Stimulated activated naive CD8-positive, alpha-beta T cell treated with anti-CD3 and anti-CD28 coated beads, Interleukin-15, Interleukin-2, amounts not matched to agents 100 U/mL and 50 U/mL, for 24 hours (primary cell): ENCODE data around the gene CRYGA.

Experiments used
- ATAC-seq: fragments of 150-1000 bp; cut with Tn5 transposase; one replicate; pipeline ENCODE4 v1.10.0; 2021
- DNase-seq: peaks from one replicate; pipeline ENCODE4 v3.0.0; 2021

CRYGA gene, protein sequence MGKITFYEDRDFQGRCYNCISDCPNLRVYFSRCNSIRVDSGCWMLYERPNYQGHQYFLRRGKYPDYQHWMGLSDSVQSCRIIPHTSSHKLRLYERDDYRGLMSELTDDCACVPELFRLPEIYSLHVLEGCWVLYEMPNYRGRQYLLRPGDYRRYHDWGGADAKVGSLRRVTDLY

DNA sequence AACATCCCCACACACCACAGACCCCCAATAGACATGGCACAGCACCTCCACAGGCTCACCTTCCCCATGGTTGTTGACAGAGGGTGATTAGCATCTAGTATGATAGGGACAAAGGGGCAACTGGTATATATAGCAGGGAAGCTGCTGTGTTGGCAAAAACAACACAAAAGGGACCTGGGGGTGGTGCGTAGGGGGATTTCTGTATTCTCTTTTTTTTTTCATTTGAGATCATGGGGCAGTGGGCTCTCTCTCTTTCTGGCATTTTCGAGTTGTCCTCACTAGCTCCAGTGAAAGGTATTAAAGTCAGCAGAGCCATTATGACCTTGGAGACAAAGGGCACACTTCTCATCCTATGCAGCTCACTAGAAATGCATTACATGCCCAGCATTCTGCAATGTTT, at the start of gene CRYGA:
Gene CRYGA (minus strand): TSS at position 101 of the 400 bp plus-strand sequence. CDS start 33 bp downstream, at position 68.
- no peak for DNase-seq
- ATAC-seq, result no peak

DNA sequence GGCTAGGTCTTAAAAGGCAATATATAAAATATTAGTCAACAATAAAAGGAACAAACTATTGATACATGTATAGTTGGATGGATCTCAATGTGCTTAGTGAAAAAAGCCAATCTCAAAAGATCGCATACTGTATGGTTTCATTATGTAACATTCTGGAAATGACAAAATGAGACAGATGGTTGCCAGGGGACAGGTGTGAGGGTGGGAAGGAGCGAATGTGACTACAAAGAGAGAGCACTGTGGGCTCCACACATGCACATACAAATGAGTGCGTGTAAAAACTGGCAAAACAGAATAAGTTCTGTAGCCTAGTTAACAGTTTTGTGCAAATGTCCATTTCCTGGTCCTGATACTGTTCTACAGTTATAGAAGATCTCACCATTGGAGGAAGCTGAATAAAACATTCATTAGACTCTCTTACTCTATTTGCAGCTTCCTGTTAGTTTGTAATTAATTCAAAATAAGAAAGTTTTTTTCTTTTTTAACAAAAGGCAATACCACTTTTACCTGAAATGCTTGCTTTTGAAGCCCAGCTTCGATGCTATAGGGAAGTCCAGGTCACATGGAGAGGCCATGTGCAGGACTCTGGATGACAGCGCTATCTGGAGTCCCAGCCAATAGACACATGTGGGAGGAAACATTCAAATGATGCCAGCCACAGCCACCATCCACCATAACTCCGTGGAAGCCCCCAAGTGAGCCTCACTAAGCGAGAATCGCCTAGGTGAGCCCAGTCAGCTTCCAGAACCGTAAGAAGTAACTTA, 47.5 kb upstream of the CRYGA start:
- DNase-seq (no peak), ATAC-seq (no peak)

DNA sequence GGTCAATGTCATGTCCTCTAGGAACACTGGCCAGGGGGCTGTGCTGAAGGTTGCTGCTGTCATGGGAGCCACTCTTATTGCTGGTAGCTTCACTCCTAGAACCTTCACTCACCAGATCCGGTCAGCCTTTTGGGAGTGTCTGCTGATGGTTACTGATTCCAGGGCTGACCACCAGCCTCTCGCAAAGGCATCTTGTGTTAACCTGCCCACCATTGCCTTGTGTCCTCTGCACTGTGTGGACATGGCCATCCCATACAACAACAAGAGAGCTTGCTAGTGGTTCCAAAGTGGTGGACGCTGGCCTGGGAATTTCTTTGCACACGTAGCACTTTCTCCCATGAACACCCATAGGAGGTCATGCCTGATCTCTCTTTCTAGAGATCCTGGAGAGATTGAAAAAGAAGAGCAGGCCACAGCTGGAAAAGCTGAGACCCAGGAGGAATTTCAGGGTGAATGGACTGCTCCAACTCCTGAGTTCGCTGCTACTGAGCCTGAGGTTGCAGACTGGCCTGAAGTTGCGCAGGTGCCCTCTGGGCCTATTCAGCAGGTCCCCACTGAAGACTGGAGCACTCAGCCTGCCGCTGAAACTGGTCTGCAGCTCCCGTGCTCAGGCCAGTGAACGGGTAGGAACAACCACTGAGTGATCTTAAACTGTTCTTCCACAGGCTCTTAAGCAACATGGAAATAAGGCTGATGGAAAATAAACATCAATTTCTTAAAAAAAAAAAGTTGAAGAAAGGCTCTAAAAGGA, 45.1 kb upstream of the CRYGA start:
- DNase-seq (no peak), ATAC-seq (no peak)

DNA sequence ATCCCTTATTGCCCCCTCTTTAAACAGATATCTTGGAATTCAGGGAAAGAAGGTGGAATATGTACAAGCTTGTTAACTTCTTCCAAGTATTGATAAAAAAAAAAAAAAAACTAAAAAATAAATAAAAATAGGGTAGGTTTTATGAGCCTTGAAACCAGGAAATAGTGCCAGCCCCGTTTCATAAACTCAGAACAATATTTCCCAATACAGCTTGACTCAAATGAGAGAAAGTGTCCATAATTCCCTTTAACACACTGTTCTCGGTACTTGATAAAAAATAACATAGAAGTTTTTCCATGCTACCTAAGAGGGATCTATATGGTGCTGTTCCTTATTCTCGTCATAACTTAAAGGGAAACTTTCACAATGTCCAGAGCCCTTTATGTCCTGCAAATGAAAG, 44.4 kb upstream of the CRYGA start:
- DNase-seq, result no peak
- ATAC-seq, result no peak

DNA sequence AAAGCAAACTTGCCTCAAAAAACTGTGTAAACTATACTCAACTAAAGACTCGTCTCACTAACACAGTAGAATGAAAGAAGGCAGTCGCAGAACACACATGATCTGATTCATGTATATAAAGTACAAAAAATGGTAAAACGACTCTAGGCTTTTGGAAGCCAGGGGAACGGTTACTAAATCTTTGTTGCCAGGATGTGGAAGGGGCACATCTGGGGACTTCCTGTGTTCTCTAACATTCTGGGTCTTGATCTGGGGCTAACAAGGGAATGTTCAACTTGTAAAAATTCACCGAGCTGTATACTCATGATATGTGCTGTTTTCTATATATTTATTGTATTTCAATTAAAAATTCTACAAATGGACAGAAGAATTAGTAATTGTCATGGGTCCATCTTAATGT, 40.8 kb upstream of the CRYGA start:
- ATAC-seq, result no peak
- DNase-seq, result no peak

DNA sequence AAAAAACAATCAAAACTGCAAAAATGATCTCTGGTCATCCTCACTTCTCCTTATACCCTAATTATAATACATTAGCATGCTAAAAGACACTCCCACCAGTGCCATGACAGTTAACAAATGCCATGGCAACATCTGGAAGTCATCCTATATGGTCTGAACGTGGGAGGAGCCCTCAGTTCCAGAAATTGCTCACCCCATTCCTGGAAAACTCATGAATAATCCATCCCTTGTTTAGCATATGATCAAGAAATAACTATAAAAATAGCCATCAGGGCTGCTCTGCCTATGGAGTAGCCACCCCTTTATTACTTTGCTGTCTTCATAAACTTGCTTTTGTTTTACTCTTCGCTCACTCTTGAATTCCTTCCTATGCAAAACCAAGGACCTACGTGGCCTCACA, 32.1 kb upstream of the CRYGA start:
- ATAC-seq, result no peak
- DNase-seq, result no peak

DNA sequence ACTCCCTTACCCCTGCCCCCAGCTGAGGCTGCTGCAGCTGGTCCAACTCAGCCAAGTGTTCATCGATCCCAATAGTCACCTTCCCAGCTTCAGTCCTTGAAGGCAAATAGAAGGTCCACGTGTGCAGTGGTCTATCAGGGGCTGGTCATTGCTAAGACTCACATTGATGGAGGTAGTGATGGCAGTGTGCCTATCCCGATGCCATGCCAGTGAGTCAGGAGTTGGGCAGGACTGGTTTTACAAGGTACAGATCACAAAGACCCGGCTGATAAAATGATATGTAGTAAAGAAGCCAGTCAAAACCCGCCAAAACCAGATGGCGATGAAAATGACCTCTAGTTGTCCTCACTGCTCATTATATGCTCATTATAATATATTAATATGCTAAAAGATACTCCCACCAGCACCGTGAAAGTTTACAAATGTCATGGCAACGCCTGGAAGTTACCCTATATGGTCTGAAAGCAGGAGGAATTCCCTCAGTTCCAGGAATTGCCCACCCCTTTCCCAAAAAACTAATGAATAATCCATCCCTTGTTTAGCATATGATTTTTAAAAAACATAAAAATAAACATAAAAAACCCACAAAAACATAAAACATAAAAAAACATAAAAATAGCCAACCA, 29.3 kb upstream of the CRYGA start:
- ATAC-seq (no peak), DNase-seq (no peak)

DNA sequence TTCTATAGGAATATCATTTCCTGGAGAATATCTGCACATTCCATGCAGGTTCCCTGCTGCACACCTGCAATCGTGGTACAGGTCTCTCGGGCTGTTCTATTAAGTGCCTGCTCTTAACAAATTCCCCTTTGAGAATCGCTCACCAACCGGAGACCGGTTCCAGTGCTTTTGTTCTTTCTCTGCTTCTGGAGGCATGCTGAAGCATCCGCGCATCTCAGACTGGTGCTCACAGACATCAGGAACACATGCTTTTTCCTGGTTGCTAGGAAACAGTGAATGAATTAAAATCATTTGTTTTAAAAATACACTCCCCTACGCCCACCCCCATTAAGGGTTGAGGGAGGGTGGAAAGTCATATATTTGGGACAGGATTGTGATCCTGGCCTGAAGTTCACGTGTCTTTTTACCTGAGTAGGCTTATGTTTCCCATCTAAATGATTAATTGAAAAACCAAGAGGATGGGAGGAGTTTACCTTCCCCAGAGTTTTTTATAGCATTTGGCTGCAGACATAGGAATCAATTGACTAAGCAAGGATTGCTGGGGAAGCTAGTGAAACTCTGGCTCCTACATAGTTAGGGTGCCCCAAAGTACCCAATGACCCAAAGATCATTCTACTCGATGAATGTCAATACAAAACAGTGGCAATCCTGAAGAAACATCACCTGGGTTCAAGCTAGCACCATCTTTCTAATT, 26.6 kb upstream of the CRYGA start, which contains the start of gene C2orf80:
Gene C2orf80 (minus strand): TSS at position 221 of the 694 bp plus-strand sequence. CDS start 3,044 bp downstream, outside the sequence.
- ATAC-seq, result no peak

DNA sequence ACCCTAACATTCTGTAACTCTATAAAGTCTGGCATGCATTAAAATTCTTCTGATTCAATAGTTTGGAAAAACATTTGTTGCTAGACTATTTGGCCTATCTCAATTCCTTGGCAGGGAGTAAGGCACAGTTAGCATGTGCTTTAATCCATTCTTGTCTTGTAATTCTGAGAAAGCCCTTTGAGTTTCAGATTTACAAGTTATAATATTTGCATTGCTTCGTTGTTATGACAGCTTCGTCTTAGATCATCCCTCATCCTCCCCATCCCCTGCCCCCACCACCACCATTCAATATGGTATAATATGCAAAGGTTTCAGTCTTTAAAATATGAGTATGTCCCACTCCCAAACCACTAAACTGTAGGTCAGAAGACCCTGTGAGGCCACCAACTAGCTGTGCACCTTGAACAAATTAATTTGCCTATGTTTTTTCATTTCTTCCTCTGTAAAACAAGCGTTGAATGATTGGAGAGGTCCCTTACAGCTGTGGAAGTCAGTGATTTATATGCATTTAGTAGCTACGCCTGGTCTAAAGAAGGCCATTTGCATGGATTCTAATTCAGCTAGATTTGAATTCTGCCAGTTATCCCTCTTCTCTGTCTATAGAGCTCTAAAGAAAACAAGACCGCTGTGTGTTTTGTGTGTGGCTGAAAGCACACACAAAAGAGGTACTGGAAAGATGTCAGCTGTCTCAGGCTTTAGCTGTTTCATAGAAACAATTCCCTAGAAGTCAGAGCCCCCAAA, 25.9 kb upstream of the CRYGA start:
- ATAC-seq, result no peak
- DNase-seq, result no peak

More for the DNA sequence above, 26.6 kb upstream of the CRYGA start, which contains the start of gene C2orf80:
- no peak for DNase-seq

DNA sequence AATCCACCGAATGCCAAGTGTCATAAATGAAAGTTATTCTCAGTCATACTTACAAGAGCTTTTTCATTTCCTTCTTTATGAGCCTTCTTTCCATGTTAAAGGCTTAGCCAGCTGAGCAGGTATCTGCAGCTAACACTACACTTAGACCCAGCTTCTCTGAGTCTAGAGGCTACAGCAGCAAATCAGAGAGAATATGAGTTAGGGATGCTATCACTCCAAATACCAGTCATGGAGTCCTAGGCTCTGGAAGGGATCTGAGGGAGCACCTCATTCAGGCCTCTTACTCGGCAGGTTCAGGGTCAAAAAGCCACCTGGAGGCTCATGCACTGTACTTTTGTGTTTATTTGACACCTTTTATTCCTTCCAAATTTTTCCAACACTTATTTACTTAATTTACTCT, 23.5 kb upstream of the CRYGA start:
- DNase-seq (no peak), ATAC-seq (no peak)

DNA sequence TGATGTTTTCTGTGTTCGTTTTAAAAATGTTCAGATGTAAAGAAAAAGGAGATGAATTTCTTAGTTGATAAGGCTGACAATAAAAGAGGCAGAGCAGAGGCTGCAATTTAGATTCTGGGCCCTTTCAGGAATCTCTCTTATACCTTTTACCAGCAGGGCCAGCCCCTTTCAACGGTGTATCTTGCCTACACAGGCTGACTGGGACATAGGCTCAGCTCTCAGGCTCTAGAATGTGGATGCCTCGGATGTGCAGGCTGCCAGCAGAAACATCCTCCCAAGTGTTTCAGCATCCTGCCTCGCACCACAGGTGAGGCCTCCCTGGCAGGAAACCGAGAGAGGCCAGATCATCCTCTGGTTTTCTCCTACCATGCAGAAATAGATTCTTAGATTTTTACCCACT, 23.1 kb upstream of the CRYGA start:
- no peak for DNase-seq
- ATAC-seq, result no peak

DNA sequence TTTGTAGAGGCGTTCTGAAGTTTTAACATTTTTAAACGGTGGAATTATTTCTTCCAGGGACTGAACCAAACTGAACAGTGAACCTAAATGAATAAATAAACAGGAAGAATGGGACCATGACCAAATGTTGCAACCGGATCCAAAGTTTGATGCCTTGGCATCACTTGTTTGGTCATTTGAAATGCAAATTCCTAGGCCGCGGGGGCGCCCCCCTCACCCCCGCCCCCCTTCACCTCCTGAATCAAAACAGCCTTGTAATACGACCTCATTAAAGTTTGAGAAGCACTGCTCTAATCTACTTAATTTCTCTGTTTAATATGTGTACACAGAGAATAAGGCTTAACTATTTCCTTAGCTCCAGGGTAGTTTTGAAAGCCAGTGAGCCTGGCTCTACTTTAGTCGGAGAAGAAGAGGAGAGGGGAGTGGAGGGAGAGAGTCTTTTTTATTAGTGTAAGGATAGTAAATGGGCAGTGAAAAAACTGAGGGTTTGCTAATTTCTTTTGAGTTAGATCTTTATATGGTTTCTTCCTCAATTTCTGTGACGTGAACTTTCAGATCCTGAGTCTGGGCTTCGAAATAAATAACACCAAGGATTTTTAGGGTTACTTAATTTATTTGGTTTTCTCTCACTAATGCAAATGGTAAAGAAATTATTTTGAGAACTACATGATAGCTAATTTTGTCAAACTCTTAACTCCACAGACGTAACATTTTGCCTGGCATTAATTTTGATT, 20.8 kb upstream of the CRYGA start:
- DNase-seq (no peak), ATAC-seq (no peak)

DNA sequence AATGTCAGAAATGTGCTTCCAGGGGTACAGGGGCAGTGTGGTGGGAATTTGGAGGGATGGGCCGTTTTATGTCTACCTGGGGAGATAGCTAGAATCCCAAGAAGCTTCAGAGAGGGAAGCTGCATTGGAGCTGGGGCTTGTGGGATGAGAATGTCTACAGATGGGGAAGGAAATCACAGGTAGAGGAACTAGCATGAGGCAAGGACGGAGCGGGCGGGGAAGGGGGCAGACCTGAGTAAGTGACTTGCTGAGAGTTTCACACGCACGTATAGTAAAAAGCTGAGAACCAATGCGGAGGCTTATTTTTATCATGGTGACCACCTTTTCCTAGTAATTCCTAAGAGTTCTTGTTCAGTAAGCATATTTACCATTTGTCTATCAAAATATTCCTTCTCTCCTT, 20.1 kb upstream of the CRYGA start:
- DNase-seq (no peak), ATAC-seq (no peak)

DNA sequence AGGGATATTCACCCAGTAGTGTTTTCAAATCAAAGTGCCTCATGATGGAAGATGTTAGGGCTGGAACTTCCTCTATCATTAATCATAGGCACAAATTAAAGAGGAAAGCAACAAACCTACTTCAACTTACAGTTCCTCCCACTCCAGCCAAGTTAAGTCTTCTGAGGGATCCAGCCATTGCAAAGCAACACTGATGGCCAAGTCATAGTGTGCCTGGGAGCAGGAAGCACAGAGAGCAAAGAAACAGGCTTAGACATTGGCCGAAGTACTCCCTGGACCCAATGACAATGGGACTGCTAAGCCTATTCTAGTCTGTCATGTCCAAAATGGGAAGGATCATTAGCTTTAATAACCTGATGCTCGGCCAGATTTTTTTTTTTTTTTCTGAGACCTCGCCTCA, 19.4 kb upstream of the CRYGA start:
- DNase-seq (no peak), ATAC-seq (no peak)

DNA sequence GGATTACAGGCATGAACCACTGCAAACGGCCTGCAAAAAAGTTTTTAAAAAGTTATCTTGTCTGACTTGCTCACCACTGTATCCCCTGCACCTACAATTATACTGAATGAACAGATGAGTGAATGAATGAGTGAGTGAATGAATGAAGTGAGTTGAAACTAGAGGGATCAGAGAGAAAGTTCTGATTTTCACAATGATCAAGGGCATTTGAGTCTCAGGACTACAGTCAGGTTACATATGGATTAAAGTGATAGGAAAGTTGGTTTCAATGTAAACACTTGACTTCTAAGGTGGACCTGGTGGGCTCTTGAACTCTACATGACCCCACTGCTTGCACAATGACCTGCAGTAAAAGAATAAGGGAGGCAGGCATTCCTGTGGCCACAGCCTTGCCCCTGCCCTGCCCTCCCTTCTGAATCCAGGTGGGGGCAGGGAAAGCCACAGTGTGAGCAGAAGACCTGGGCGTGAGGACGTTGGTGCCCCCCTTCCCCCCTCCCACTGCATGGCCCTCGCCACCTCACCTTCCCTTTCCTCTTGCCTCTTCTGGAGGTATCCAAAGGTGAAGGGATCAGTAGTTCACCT, 15.7 kb upstream of the CRYGA start:
- ATAC-seq (no peak), DNase-seq (no peak)

DNA sequence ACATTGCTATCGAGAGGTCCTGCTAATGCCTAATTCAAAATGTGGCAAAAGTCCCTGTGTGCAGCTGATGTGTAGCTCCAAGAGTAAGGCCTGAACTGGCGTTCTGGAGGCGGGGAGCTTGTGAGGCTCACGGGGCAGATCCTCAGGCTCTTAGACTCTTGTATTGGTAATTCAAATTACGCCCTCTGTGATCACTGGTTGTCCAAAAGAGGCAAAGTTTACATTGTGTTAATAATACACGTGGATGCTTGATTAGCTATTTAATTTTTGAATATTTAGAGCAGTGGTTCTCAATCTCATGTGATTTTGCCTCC, 12.4 kb upstream of the CRYGA start:
- ATAC-seq (no peak), DNase-seq (no peak)

DNA sequence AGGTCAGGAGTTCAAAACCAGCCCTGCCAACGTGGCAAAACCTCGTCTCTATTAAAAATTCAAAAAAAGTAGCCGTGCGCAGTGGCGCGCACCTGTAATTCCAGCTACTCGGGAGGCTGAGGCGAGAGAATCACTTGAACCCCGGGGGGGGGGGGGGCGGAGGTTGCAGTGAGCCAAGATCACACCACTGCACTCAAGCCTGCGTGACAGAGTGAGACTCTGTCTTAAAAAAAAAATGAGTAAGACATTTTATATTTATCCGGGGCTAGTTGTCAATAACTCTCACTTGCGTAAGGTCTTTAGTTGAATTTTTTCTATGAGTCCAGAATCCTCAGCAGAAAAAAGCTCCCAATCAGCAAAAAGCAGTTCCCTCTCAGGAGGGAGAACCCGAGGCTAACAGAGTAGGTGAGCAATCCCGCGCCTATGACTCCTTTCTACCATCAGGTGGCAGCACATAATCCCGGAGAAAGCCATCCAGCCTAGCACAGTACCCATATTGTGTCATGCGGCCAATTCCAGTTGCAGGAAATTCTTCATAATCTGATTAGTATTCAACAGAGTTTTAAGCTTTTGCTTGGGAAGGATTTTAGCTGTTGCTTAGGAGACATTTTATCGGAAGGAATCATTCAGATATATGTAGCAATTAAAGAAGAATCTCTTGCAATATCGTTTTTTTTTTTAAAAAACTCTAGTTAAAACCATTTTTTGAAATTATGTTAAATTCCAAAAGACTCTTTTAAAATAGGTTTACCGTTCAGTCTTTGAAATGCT, 11.9 kb upstream of the CRYGA start:
- DNase-seq, result peak; percentile 63
- peak; percentile 97 for ATAC-seq

DNA sequence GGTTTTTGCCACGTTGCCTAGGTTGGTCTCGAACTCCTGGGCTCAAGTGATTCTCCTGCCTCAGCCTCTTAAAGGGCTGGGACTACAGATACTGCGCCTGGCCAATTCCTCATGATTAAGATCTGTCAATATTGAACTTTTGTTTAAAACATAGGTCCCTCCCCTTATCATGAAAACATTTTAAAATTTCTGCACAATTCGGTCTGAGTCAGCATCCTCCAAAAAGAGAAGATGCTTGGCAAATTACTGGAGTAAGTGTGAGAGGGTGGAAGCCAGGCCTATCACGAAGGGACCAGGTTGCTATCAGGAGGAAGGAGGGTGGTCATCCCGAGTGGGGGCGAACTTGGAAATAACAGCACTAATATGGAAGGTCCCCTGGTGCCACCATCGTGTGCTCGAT, 10.8 kb upstream of the CRYGA start:
- ATAC-seq, result no peak
- no peak for DNase-seq

DNA sequence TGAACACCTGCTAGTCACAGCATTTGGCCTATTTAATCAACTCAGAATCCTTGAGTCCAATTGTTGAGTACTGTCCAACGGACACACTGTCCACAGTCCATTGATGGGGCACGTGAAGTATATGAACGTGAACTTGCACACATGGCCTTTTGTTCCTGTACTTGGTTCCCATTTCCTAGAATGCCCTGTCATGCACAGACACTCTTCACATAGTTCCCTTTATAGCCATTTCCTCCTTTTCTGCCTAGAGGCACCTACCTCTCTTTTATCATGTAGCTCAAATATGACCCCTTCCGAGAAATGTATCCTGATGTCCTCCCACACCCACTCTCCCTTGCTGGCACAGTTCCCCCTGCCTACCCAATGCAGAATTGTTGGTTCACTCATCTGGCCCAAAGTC, 8.7 kb upstream of the CRYGA start:
- ATAC-seq (no peak), DNase-seq (no peak)
